B cell (primary cell): ENCODE data around the gene CPT1A.

Experiments used
- EZH2 ChIP-seq: IDR thresholded peaks from 2 replicates; pipeline ENCODE4 v1.6.1; 2012; ENCODE audit warnings: borderline replicate concordance, low read depth, mild to moderate bottlenecking, moderate library complexity, low read length; ENCODE audit not compliant: insufficient read depth, poor library complexity, severe bottlenecking
- TF ChIP-seq, protein P1 (sequence below): fragments of 200-600 bp; IDR thresholded peaks from one replicate; pipeline ENCODE4 v1.8.0; 2022; ENCODE audit warnings: antibody characterized with exemption, mild to moderate bottlenecking

- TF ChIP-seq, protein P1, sequence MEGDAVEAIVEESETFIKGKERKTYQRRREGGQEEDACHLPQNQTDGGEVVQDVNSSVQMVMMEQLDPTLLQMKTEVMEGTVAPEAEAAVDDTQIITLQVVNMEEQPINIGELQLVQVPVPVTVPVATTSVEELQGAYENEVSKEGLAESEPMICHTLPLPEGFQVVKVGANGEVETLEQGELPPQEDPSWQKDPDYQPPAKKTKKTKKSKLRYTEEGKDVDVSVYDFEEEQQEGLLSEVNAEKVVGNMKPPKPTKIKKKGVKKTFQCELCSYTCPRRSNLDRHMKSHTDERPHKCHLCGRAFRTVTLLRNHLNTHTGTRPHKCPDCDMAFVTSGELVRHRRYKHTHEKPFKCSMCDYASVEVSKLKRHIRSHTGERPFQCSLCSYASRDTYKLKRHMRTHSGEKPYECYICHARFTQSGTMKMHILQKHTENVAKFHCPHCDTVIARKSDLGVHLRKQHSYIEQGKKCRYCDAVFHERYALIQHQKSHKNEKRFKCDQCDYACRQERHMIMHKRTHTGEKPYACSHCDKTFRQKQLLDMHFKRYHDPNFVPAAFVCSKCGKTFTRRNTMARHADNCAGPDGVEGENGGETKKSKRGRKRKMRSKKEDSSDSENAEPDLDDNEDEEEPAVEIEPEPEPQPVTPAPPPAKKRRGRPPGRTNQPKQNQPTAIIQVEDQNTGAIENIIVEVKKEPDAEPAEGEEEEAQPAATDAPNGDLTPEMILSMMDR = no peak
- TF ChIP-seq EZH2 = no peak
These were observed 100.3 kb downstream of the CPT1A start for GRCh38 chr11:68741463-68741862.
